GM19328 (cell line): Measurements from ENCODE around the gene TOGARAM2.

ENCODE experiments used
- ATAC-seq: cut with Tn5 transposase; IDR thresholded peaks from one replicate; pipeline ENCODE4 v1.9.1; 2021; ENCODE audit warnings: mild to moderate bottlenecking, moderate library complexity; ENCODE audit not compliant: unreplicated experiment

The TOGARAM2 gene

GRCh38 chr2:29052807-29053206 lies 71.7 kb downstream of the TOGARAM2 start:
- ATAC-seq, result no peak

GRCh38 chr2:29053223-29053622 lies 72.1 kb downstream of the TOGARAM2 start:
- no peak for ATAC-seq

- no peak for ATAC-seq
Observed at GRCh38 chr2:29053670-29054400, 72.7 kb downstream of the TOGARAM2 start.

- ATAC-seq, result no peak
Observed at GRCh38 chr2:29054430-29054829, 73.3 kb downstream of the TOGARAM2 start.

- no peak for ATAC-seq
Observed at GRCh38 chr2:29055601-29056000, 74.5 kb downstream of the TOGARAM2 start.

GRCh38 chr2:29056452-29056851 lies 75.4 kb downstream of the TOGARAM2 start:
- no peak for ATAC-seq

- ATAC-seq, result no peak
Observed at GRCh38 chr2:29057006-29057405, 75.9 kb downstream of the TOGARAM2 start.

- ATAC-seq, result no peak
Observed at GRCh38 chr2:29059624-29060023, 78.5 kb downstream of the TOGARAM2 start.

- no peak for ATAC-seq
Observed at GRCh38 chr2:29060441-29060840, 79.3 kb downstream of the TOGARAM2 start.

- no peak for ATAC-seq
Observed at GRCh38 chr2:29061176-29061575, 80.1 kb downstream of the TOGARAM2 start.

GRCh38 chr2:29061616-29062015 lies 80.5 kb downstream of the TOGARAM2 start:
- no peak for ATAC-seq

- no peak for ATAC-seq
Observed at GRCh38 chr2:29062371-29062770, 81.3 kb downstream of the TOGARAM2 start.

- no peak for ATAC-seq
Observed at GRCh38 chr2:29063056-29063455, 82.0 kb downstream of the TOGARAM2 start.

- no peak for ATAC-seq
Observed at GRCh38 chr2:29063646-29064345, 82.7 kb downstream of the TOGARAM2 start.

- no peak for ATAC-seq
Observed at GRCh38 chr2:29064346-29064715, 83.2 kb downstream of the TOGARAM2 start.

GRCh38 chr2:29064746-29065067 lies 83.6 kb downstream of the TOGARAM2 start:
- no peak for ATAC-seq

GRCh38 chr2:29065068-29065811 lies 84.1 kb downstream of the TOGARAM2 start:
- ATAC-seq, result no peak

GRCh38 chr2:29066271-29066860 lies 85.3 kb downstream of the TOGARAM2 start:
- no peak for ATAC-seq

- no peak for ATAC-seq
Observed at GRCh38 chr2:29066997-29067605, 86.0 kb downstream of the TOGARAM2 start.

GRCh38 chr2:29068513-29068912 lies 87.4 kb downstream of the TOGARAM2 start:
- ATAC-seq, result no peak

GRCh38 chr2:29070526-29070925 lies 89.4 kb downstream of the TOGARAM2 start:
- no peak for ATAC-seq
